Stimulated activated CD8-positive, alpha-beta memory T cell treated with anti-CD3 and anti-CD28 coated beads, Interleukin-4, amount 100 ng/mL, for 24 hours (primary cell): ENCODE results near the gene ZNF883.
A peak's percentile ranks its signal among the peaks of the same experiment; 100 is the strongest.
"Not testable (repeated sequence)": the region's sequence is repeated elsewhere in the genome, so short reads cannot be mapped to it uniquely, and the experiment has no call there.

Experiments
- DNase-seq: peaks from one replicate; pipeline ENCODE4 v3.0.0-alpha.2; 2020; ENCODE audit warnings: low read depth

ZNF883 gene

GRCh38 chr9:113011911-113012381, at the start of gene ZNF883:
ZNF883 (minus strand) TSS chr9:113012192.
- DNase-seq, result peak; percentile 11

GRCh38 chr9:113061072-113061850, 49.3 kb upstream of the ZNF883 start:
- not testable (repeated sequence) for DNase-seq

GRCh38 chr9:113059581-113060284, 47.7 kb upstream of the ZNF883 start:
- DNase-seq, result not testable (repeated sequence)

- no peak for DNase-seq
Measured at GRCh38 chr9:113057193-113057592, 45.2 kb upstream of the ZNF883 start.

- peak; percentile 64 for DNase-seq
Measured at GRCh38 chr9:113056191-113057106, 44.5 kb upstream of the ZNF883 start, which contains the start of gene ZFP37. ZFP37 (minus strand) TSS chr9:113056724; CDS start chr9:113056688, 36 bp downstream.

- no peak for DNase-seq
Measured at GRCh38 chr9:113042884-113043657, 31.1 kb upstream of the ZNF883 start.

- no peak for DNase-seq
Measured at GRCh38 chr9:113026200-113026599, 14.2 kb upstream of the ZNF883 start.

GRCh38 chr9:113018247-113018646, 6.3 kb upstream of the ZNF883 start:
- DNase-seq, result no peak

GRCh38 chr9:113012492-113012891, 500 bp upstream of the ZNF883 start:
- no peak for DNase-seq

GRCh38 chr9:113005777-113006176, 6.2 kb downstream of the ZNF883 start:
- DNase-seq, result no peak

GRCh38 chr9:112997236-112997941, 14.6 kb downstream of the ZNF883 start:
- DNase-seq, result no peak

GRCh38 chr9:112971415-112971814, 40.6 kb downstream of the ZNF883 start:
- DNase-seq, result no peak

- no peak for DNase-seq
Measured at GRCh38 chr9:112970939-112971338, 41.1 kb downstream of the ZNF883 start.

- DNase-seq, result no peak
Measured at GRCh38 chr9:112969730-112970129, 42.3 kb downstream of the ZNF883 start.

GRCh38 chr9:112955550-112955949, 56.4 kb downstream of the ZNF883 start:
- no peak for DNase-seq

- DNase-seq, result no peak
Measured at GRCh38 chr9:112945620-112946208, 66.3 kb downstream of the ZNF883 start.

- no peak for DNase-seq
Measured at GRCh38 chr9:112939418-112939817, 72.6 kb downstream of the ZNF883 start.

- DNase-seq, result no peak
Measured at GRCh38 chr9:112933696-112934095, 78.3 kb downstream of the ZNF883 start.

- no peak for DNase-seq
Measured at GRCh38 chr9:112925058-112925641, 86.8 kb downstream of the ZNF883 start.

- DNase-seq, result no peak
Measured at GRCh38 chr9:112921549-112921948, 90.4 kb downstream of the ZNF883 start.
